Globus pallidus (tissue), 1 donor: ENCODE data around the gene TENT5A.
"Not testable (repeated sequence)": the region's sequence is repeated elsewhere in the genome, so short reads cannot be mapped to it uniquely, and the experiment has no call there.

ENCODE experiments used
- DNase-seq: peaks from one replicate; pipeline ENCODE4 v3.0.0-alpha.2; 2015; ENCODE audit warnings: low spot score

Gene TENT5A

GRCh38 chr6:81750681-81751387 lies 1.6 kb downstream of the TENT5A start:
- DNase-seq = no peak

DNA sequence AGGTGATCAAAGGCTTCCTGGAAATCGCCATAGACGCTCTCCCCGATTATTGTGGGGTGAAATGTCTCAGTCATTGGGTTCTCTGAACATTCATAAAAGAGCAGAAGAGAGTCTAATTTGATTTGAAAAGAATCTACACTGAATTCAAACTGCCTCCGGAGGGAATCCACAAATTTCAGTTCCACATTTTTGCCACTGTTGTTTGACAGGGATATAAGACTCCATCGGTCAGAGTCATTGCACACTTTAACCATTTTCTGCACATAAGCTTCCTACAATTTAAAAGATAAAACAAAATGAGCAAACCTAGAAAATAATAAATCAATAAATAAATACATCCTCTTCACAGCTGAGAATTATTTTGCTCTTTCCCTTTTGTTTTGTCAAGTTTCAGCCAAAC lies 2.3 kb downstream of the TENT5A start:
- DNase-seq = no peak

GRCh38 chr6:81749707-81750106 lies 2.8 kb downstream of the TENT5A start:
- DNase-seq = no peak

GRCh38 chr6:81748994-81749393 lies 3.5 kb downstream of the TENT5A start:
- no peak for DNase-seq

- DNase-seq = no peak
These were observed 5.2 kb downstream of the TENT5A start for GRCh38 chr6:81747327-81747726.

DNA sequence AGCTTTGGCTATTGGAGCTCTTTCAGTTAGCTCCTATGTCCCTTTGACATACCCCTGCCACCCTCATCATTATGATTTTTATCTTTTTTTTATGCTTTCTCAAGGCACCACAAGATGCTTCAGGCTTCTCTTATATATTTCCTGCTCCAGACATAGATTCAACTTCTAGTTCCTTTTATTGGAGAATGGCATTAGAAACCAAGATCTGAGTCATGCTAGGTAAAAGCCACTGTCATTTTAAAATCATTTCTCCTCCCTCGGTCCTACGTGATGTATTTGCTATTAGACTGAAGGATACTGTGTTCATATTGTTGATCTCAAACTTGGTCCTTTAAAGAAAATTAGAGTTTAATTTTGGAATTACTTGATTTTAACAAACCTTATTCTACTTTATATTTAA lies 8.3 kb downstream of the TENT5A start:
- no peak for DNase-seq

GRCh38 chr6:81743649-81744048 lies 8.8 kb downstream of the TENT5A start:
- no peak for DNase-seq

DNA sequence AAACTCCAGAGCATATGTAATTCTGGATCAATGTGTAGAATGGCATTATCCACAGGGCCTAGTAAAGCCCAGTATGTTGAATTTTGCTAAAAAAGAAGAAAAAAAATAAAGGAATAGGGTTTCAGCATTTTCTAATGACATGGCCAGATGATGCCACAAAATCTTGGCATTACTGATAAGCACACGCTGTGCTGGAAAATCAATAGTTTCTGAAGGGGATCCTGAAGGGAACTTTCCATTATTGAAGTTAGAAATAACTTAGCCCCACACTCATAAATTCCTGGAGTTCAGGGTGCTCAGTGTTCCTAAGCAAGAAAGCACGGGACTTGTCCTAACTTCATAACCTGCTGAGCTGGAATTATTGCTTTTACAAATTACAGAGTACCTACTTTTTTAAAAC lies 10.8 kb downstream of the TENT5A start:
- DNase-seq = no peak

DNA sequence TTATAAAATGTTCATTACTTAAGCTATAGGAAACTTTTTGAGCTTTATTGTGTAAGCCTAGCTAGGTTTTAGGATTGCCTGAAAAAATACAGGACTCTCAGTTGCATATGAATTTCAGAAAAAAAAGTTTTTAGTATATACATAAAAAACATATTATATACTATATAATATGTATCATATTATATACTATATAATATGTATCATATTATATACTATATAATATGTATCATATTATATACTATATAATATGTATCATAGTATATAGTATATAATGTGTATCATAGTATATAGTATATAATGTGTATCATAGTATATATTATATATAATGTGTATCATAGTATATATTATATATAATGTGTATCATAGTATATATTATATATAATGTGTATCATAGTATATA lies 11.9 kb downstream of the TENT5A start:
- not testable (repeated sequence) for DNase-seq

- no peak for DNase-seq
These were observed 13.0 kb downstream of the TENT5A start for GRCh38 chr6:81739230-81740195.

DNA sequence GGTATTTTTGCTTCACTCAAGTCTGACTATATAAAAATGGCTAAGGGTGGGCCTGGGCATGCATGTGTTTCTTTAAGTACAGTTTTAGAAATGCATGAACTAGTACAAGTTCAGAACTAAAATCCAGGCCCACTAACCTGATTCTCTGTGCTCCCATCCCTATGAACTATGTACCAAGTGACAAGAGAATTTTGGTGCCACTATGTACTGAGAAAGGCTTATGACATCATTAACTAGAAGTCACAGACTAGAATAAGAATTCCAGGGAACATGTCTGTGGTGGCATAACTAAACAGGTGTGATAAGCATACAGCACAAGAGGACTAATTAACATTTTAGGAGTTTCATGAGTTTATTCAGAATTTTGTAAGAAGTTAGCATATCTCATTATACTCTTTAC lies 16.1 kb downstream of the TENT5A start:
- DNase-seq = no peak

GRCh38 chr6:81735756-81736380 lies 16.6 kb downstream of the TENT5A start:
- no peak for DNase-seq

DNA sequence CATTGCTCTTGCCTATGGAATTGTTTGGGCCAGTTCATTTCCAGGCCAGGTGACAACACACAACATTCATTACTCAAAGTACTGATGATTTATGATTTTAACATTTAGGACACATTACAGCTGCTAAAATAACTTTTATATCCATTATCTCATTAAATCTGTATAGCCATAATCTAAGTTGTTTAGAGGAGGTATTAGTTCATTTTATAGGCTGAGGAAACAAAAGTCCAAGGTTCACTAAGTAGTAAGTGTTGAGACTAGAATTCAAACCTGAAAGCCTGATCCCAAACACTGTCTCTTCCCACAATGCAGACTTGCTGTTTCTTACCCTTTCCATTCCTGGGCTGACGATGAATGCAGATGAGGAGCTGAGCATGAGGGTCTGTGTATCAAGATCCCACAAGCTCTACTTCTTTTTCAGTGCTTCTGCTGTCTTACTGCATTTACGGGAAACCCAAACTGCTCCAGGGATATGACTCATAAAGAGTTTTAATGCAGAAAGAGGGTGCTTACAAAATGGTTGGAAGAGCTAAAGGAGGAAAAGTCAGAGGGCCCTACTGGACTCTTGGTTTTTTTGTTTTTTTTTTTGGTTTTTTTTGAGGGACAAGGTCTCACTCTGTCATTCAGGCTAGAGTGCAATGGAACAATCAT lies 17.9 kb downstream of the TENT5A start:
- no peak for DNase-seq

DNA sequence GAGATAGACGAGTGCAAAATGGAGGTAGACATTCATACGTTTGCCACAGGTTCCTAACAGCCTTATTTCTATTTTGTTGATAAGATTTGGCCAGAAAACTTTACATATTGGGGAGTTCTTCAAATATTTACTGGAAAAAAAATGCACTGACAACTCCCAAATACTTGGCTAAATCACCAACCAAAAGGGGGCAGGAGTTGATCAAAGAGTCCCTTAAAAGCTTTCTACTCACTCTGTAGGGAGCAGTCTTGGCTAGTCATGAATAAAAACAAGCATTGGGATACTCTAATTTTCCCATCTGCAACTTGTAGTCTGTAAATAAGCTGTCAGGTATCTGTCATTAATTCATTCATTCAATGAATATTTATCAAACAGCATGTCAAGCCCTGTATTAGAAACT lies 18.4 kb downstream of the TENT5A start:
- no peak for DNase-seq

DNA sequence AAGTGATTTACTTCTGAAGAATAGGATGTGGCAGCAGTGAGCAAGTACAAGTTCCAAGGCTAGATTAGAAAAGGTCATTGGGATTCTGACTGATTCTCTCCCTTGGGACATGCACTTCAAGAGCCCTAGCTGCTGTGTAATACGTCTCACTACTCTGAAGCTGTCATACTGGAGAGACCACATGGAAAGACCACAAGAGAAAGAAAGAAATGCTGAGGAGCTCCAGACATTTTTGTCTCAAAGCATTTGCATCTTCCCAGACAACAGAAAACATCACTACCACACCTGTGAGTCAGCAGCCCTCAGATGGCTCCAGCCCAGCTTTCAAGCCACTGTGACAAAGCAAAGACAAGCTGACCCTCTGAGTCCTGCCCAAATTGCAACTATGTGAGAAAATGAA lies 20.7 kb downstream of the TENT5A start:
- DNase-seq = no peak

DNA sequence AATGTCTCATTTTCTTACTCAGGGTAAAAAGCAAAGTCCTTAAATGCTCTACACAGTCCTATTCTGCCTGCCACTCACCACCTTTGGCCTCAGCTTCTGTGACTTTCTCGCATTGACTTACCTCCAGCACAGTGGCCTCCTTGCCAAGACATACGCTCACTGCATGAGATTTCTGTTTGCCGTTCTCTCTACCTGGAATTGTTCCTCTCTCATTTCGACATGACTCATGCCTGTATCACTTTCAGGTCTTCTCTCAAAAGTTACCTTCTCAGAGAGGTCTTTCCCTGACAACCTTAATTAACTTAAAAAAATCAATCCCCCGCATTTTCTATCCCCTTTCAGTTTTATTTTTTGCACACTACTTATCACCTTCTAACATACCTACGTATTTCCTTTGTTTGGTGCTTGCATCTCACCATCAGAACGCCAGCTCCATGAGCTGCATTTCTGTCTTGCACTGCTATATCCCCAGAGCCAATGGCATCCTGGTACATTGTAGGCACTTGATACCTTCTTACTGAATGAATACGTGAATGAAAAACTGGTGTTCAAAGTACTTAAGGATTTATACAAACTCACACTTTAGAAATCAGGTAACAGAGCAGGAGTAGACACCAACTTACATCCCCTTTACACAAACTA lies 24.5 kb downstream of the TENT5A start:
- DNase-seq = no peak

DNA sequence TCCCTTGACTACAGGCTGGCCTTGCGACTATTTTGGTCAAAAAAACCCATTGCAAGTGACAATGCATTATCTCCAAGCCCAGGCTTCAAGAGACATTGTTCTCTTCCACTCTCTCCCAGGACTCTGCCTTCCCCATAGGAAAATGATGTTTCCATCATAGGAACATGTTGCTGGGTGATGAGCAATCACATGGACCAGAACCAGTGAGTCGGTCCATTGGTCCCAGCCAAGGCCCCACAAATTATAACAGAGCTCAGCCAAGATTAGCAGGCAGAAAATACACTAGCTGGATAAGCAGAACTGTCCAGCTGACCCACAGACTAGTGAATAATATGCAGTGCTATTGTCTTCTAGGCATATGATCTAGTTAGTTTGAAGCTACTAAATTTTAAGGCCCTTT lies 27.4 kb downstream of the TENT5A start:
- no peak for DNase-seq

DNA sequence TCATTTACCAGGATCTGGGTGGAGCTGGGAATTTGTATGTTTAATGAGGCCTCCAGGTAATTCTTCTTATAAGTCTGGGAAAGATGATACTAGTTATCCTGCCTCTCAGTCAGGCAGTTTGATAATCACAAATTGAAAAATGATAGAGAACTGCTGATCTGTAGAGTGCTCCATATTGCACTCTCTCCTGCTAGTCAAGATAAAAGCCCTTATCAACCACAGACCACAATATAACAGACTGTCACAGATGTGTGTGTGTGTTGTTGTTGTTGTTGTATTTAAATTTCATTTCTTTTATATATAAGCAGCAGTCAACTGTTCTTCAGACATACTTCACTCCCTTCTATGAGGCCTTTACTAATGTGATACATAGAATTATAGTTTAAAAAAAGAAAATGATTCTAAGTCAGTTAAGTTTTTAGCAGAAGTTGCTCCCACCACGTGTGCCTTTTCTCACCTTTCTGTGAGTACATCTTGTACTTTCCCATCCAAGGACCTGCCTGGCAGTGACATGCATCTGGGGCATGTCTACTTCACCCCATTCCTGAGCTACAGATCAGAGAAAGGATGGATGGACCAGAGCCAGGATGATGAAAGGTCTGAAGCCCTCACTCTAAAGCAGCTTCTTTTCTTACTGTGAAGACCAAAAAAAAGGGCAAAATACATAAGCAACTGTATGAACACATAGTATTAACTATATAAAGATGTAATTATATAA lies 29.8 kb downstream of the TENT5A start:
- no peak for DNase-seq

DNA sequence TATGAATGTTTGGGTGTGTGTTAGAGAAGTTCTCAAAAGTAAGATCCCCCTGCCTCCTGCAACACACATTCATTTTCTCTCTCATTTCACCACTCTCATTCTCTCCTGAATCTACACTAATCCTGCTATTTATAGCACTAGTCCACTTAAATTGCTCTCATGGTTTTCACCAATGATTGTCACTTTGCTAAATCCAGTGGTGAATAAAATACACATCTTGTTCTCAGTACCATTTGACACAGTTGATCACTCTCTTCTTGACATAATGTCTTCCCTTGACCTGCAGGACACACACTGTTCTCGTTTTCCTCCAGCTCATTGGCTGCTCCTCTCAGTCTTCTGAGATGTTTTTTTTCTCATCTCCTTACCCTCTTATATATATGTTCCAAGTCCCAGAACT lies 32.1 kb downstream of the TENT5A start:
- DNase-seq = no peak

GRCh38 chr6:81718126-81718525 lies 34.4 kb downstream of the TENT5A start:
- DNase-seq = no peak

DNA sequence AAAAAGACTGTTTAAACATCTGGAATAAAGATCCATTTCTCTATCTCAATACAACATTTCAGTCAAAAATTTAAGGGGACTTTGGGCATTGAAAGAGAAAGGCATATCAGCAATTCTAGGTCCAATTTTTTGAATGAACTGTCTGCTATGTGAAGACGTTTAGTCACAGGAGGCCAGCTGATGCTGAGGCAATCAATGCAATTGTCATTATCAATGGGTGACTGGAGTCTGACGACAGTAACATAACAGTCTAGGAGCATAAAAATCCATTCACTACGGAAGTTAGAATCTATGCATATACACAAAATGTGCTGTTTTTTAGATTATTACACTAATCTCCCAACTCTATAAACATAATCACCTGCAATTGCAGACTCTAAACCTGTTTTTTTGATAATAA lies 37.8 kb downstream of the TENT5A start:
- DNase-seq = no peak
